IPS DF 6.9 (cell line): ENCODE data around the gene NAPB.

Experiments used
- DNase-seq: peaks from one replicate; pipeline ENCODE4 v3.0.0-alpha.2; 2013; ENCODE audit warnings: low read depth, low spot score
- H3K27ac ChIP-seq: one replicate; pipeline ENCODE4 v1.5.1; 2013; ENCODE audit warnings: low read length, control low read depth
- H3K27me3 ChIP-seq: 2 replicates; pipeline ENCODE4 v1.6.1; 2013; ENCODE audit warnings: mild to moderate bottlenecking, low read length; ENCODE audit not compliant: control insufficient read depth, insufficient read depth
- H3K36me3 ChIP-seq: 2 replicates; pipeline ENCODE4 v1.6.1; 2013; ENCODE audit warnings: low read length; ENCODE audit not compliant: control insufficient read depth, insufficient read depth
- H3K4me1 ChIP-seq: 2 replicates; pipeline ENCODE4 v1.6.1; 2013; ENCODE audit warnings: low read length; ENCODE audit not compliant: control insufficient read depth, insufficient read depth
- H3K4me3 ChIP-seq: 2 replicates; pipeline ENCODE4 v1.5.1; 2013; ENCODE audit warnings: mild to moderate bottlenecking, low read length
- H3K9me3 ChIP-seq: 2 replicates; pipeline ENCODE4 v1.6.1; 2013; ENCODE audit warnings: low read length, inconsistent platforms; ENCODE audit not compliant: control insufficient read depth, insufficient read depth
- WGBS: extraction: QIAGEN DNeasy Blood & Tissue Kit; methylation state at CpG from one replicate; pipeline ENCODE4 v1.1.7; 2013; ENCODE audit warnings: mixed read lengths, missing lambda C conversion rate; ENCODE audit not compliant: insufficient read length, insufficient coverage; 5-methylcytosine and 5-hydroxymethylcytosine counted together

Gene NAPB

DNA sequence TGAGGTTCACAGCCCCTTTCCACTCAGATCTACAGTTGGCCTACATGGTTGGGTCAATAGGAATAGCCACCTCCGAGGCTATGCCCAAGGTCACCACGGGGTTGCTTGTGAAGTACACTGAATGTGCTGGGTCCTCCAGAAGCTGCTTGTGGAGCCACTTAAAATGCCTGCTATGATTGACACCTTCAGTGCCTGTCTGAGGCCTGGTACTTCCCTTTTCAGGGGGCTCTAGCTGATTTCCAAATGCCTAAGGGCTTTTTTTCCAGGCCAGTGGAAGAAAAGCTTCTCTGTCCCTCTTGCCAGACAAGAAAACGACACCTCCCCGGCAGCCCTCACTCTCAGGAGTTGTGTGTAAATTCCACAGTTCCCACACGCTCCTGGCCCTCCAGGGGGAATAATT lies 77.0 kb downstream of the NAPB start:
- no peak for DNase-seq
- Histone ChIP-seq H3K4me1 (peaks cover 1% of the 10 kb centered on the region; the same call in 1 of the 2 replicates), H3K4me3 (no peak overlapping the region), H3K9me3 (no peaks in the 10 kb centered on the region), H3K27me3 (no peaks in the 10 kb centered on the region), H3K36me3 (no peaks in the 10 kb centered on the region), H3K27ac (no peak overlapping the region)
- no CpG with 5 or more reads among the region's 5 CpGs for WGBS

DNA sequence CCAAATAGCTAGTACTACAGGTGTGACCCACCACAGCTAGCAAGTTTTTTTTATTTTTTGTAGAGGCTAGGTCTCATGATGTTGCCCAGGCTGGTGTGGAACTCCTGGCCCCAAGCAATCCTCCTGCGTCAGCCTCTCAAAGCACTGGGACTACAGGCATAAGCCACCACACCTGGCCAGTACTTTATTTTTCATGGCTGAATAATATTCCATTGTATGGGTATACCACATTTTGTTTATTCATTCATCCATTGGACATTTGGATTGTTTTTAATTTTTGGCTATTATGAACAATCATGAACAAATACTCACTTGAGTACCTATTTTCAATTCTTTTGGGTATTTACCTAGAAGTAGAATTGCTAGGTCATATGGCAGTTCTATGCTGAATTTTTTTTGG lies 77.7 kb downstream of the NAPB start:
- Histone ChIP-seq H3K27ac (no peak overlapping the region), H3K9me3 (no peaks in the 10 kb centered on the region), H3K27me3 (no peaks in the 10 kb centered on the region), H3K4me3 (no peak overlapping the region), H3K36me3 (no peaks in the 10 kb centered on the region), H3K4me1 (no peaks in the 10 kb centered on the region)
- no CpG with 5 or more reads among the region's 1 CpG for WGBS
- DNase-seq, result no peak

DNA sequence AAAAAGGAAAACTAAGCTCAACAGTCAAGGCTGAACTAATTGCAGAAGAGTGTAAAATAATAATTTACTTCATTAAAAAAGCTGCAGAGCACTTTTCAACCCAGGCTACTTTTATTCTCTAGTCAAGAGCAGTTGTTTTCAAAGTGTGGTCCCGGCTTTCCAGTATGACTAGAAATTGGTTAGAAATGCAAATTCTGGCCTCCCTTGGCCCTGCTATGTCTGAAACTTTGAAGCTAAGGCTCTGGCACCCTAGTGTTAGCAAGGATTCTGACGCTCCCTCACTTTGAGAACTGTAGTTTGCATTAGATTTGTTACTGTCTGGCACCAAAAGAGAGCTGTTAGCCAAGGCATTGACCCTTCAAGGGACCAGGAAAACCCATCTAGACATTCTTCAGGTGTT lies 80.2 kb downstream of the NAPB start:
- Histone ChIP-seq H3K36me3 (no peaks in the 10 kb centered on the region), H3K4me3 (no peak overlapping the region), H3K27ac (no peak overlapping the region), H3K9me3 (no peaks in the 10 kb centered on the region), H3K4me1 (no peaks in the 10 kb centered on the region; the same call in 1 of the 2 replicates), H3K27me3 (no peaks in the 10 kb centered on the region)
- DNase-seq, result no peak
- WGBS, result no CpG with 5 or more reads among the region's 2 CpGs

DNA sequence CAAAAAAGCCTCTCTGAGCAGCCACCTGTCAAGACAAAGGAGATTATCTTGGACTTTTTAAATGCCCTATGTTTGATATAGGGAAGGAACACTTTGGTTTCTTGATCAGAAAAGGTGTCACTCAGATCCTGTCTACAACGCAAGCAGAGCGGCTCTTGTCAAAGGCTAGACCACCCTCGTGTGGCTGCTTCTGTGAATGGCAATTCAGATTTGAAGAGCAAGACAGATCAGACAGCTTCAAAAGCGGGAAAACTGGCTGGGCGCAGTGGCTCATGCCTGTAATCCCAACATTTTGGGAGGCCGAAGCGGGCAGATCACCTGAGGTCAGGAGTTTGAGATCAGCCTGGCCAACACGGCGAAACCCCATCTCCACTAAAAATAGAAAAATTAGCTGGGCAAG lies 80.8 kb downstream of the NAPB start:
- no CpG with 5 or more reads among the region's 9 CpGs for WGBS
- Histone ChIP-seq H3K4me3 (no peak overlapping the region), H3K4me1 (no peaks in the 10 kb centered on the region; the same call in 1 of the 2 replicates), H3K27ac (no peak overlapping the region), H3K36me3 (no peaks in the 10 kb centered on the region), H3K27me3 (no peaks in the 10 kb centered on the region), H3K9me3 (no peaks in the 10 kb centered on the region)
- no peak for DNase-seq

DNA sequence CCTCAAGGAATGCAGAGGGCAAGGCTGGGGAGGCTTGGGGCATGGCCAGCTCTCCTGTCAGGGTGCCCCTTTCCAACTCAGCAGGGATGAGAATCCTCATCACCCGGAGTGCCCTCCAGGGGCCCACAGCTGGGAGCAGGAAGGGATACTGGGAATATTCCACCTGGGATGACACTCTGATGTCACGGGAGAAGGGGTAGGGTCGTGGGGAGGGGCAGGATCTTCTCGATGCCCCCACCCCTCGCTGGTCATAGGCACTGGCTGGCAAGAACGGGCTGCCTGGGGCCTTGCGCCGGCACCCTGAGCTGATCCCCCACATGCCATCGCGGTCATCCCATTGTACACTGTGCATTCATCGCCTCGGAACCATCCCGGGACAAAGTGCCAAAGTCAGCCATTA lies 81.3 kb downstream of the NAPB start:
- Histone ChIP-seq H3K27ac (no peak overlapping the region), H3K9me3 (no peaks in the 10 kb centered on the region), H3K4me1 (no peaks in the 10 kb centered on the region; the same call in 1 of the 2 replicates), H3K27me3 (no peaks in the 10 kb centered on the region), H3K4me3 (no peak overlapping the region), H3K36me3 (no peaks in the 10 kb centered on the region)
- no CpG with 5 or more reads among the region's 13 CpGs for WGBS
- DNase-seq, result no peak

DNA sequence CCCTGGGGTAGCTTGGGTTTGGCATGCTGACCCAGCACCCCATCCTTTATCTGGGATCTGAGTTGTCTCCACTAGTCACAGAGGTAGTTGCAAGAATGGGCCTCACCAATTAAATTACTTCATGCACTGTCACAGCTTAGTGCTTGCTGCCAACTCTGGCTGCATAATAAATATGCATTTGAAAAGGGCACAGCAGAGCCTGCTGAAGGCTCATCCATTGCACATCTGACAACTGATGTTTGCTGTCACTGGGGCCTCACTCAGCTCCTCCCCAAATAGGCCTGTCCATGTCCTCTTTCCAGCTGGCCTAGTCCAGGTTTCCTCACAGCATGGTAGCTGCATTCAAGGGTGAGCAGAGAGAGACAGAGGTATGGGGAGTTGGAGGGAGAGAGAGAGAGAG lies 84.0 kb downstream of the NAPB start:
- no peak for DNase-seq
- H3K4me3 ChIP-seq, result no peak overlapping the region
- no peaks in the 10 kb centered on the region for H3K36me3 ChIP-seq
- H3K4me1 ChIP-seq, result no peaks in the 10 kb centered on the region; the same call in 1 of the 2 replicates
- no peak overlapping the region for H3K27ac ChIP-seq
- H3K27me3 ChIP-seq, result no peaks in the 10 kb centered on the region
- H3K9me3 ChIP-seq, result no peaks in the 10 kb centered on the region

DNA sequence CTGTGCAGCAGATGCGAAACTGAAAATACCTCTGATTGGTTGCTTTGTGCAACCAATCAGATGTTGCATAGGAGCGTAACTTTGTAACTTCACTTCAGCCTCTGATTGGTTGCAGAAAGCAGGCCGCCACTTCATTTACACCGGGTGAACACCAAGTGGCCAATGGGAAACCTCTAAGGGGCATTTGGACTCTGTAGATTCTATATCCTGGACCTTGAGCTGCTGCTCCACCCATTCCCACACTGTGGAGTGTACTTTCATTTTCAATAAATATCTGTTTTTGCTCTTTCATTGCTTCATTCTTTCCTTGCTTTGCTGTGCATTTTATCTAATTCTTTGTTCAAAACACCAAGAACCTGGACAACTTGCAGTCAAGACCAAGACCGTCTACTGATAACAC lies 84.8 kb downstream of the NAPB start:
- H3K4me1 ChIP-seq, result no peaks in the 10 kb centered on the region; the same call in 1 of the 2 replicates
- no peak overlapping the region for H3K27ac ChIP-seq
- no peaks in the 10 kb centered on the region for H3K9me3 ChIP-seq
- DNase-seq, result no peak
- H3K27me3 ChIP-seq, result no peaks in the 10 kb centered on the region
- no peak overlapping the region for H3K4me3 ChIP-seq
- H3K36me3 ChIP-seq, result no peaks in the 10 kb centered on the region
- WGBS, result no CpG with 5 or more reads among the region's 5 CpGs

DNA sequence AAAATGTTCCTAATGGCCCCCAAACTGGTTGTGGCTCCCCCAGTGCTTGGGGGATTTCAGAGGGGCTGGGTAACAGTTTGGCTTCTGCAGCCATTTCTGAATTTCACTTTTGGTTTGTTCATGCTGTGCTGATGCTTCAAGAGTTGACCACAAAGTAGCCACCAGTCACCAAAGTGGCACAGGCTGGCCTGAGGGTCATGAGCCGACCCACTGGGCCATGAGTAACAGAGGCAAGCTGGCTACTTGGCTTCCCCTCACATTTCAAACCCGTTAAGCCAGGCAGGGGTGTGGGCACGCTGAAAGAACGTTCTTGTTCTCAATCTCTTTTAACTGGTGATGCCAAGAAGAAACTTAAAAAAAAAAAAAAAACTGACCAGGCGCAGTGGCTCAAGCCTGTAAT lies 85.8 kb downstream of the NAPB start:
- no peaks in the 10 kb centered on the region for H3K36me3 ChIP-seq
- no peaks in the 10 kb centered on the region; the same call in 1 of the 2 replicates for H3K4me1 ChIP-seq
- WGBS, result no CpG with 5 or more reads among the region's 5 CpGs
- H3K9me3 ChIP-seq, result no peaks in the 10 kb centered on the region
- no peak overlapping the region for H3K4me3 ChIP-seq
- no peak for DNase-seq
- H3K27me3 ChIP-seq, result no peaks in the 10 kb centered on the region
- H3K27ac ChIP-seq, result no peak overlapping the region

DNA sequence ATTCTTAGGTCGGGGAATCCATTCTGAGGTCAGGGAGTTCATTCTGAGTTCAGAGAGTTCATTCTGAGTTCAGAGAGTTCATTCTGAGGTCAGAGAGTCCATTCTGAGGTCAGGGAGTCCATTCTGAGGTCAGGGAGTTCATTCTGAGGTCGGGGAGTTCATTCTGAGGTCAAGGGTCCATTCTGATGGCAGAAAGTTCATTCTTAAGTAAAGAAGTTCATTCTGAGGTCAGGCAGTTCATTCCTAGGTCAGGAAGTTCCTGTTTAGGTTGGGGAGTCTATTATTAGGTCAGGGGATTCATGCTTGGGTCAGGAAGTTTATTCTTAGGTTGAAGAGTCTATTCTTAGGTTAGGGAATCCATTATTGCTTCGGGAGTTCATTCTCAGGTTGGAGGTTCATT lies 87.2 kb downstream of the NAPB start:
- DNase-seq, result no peak
- Histone ChIP-seq H3K4me1 (no peaks in the 10 kb centered on the region; the same call in 1 of the 2 replicates), H3K36me3 (no peaks in the 10 kb centered on the region), H3K27ac (no peak overlapping the region), H3K4me3 (no peak overlapping the region), H3K27me3 (no peaks in the 10 kb centered on the region), H3K9me3 (no peaks in the 10 kb centered on the region)
- no CpG with 5 or more reads among the region's 3 CpGs for WGBS

DNA sequence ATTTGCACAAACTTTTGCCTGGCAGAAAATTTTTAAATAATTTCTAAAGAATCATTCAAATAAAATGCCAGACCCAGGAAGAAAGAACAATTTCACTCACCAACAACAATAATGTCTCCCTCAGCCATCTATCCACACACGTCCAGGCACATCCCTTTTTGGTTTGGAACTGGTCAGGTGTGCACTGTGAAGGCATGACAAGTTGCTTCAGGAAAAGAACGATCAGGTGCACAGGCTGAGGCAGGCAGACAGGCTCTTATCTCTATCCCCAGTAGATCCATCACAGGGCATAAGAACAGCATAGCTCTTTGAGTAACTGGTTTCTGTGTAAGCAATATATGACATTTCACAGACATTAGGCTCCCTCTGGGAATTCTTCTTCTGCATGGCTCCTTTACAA lies 88.8 kb downstream of the NAPB start:
- Histone ChIP-seq H3K27me3 (no peaks in the 10 kb centered on the region), H3K9me3 (no peaks in the 10 kb centered on the region), H3K36me3 (no peaks in the 10 kb centered on the region), H3K4me3 (no peak overlapping the region), H3K27ac (no peak overlapping the region), H3K4me1 (no peaks in the 10 kb centered on the region; the same call in 1 of the 2 replicates)
- DNase-seq, result no peak
- no CpG with 5 or more reads among the region's 2 CpGs for WGBS

DNA sequence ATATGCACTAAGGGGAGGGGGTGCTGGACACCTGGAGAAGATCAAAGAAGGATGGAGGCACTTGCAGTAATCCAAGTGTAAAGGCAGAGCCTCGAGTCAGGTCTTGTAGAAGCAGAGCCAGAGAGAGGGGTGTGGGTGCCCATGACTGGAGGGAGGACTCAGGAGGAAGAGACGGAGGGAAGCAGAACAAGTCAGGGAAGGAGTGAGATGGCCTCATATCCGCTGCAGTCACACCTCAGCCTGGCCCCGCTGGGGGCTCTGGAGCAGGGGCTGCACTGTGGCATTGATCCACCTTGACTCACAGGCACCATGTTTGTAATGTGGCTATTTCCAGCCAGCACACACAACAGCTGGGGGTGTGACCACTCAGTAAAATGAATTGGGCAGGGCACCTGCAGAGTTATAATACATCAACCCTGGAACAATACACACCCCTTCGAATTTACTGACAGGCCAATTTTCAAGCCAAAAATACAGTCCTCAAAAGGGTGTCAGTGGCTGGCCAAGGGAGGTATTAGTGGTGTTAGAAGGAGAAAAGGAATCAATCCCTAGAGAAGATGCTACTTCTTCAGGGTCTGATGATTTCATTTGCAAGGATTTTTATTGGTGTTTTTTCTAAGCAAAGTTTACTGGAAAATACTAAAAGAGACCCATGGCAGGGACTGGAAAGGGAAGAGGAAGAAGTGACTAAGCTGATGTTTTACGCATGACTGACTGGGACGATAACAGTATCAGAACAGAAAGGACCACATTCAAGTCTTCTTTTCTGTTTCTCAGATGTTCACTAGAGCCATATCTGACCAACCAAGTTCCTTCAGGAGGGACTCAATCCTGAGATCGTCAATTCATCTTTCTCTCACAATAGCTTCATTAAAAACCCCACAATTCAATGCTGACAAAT lies 89.6 kb downstream of the NAPB start:
- DNase-seq, result no peak
- H3K4me1 ChIP-seq, result no peaks in the 10 kb centered on the region
- no peak overlapping the region for H3K4me3 ChIP-seq
- H3K9me3 ChIP-seq, result no peaks in the 10 kb centered on the region
- no peaks in the 10 kb centered on the region for H3K27me3 ChIP-seq
- WGBS, result 100% methylated on average over 1 of the region's 8 CpGs
- no peaks in the 10 kb centered on the region for H3K36me3 ChIP-seq
- H3K27ac ChIP-seq, result no peak overlapping the region
